ENCODE data around the gene TYMP.

TYMP gene, protein sequence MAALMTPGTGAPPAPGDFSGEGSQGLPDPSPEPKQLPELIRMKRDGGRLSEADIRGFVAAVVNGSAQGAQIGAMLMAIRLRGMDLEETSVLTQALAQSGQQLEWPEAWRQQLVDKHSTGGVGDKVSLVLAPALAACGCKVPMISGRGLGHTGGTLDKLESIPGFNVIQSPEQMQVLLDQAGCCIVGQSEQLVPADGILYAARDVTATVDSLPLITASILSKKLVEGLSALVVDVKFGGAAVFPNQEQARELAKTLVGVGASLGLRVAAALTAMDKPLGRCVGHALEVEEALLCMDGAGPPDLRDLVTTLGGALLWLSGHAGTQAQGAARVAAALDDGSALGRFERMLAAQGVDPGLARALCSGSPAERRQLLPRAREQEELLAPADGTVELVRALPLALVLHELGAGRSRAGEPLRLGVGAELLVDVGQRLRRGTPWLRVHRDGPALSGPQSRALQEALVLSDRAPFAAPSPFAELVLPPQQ

DNA sequence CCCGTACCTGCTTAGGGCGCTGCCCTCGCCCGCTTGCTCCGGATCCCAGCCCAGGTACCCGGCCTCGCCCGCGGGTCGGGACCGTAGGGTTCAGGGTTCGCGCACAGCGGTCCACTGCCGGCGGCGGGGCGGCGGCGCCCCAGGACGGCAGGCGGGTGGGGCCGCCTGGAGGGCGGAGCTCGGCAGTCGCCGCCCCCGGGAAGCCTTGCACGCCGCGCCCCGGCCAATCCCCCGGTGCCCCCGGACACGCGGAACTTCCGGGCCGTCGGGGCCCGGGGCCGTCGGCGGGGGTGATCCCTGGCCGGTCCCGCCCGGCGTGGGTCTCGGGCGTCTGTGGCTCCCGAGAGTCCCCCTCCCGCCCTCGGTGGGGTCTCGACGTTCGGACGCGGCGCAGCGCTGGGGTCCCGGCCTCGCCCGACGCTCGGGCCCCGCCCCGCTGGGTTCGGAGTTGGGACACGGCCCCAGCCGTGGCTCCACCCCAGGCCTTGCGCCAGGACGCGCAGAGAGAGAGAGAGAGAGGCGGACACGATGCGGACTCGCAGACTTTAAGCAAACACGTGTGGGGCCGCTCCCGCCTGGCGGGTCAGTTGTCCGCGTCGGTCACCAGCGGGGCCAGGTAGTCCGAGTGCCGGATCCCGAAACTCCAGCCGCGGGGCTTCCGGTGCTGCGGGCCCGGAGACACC, at the start of gene TYMP:
TYMP (minus strand) TSS at position 116 of the 683 bp plus-strand sequence. CDS start 303 bp downstream, outside the sequence.
- no peak for DNase-seq (ENCODE audit: low spot score)

DNA sequence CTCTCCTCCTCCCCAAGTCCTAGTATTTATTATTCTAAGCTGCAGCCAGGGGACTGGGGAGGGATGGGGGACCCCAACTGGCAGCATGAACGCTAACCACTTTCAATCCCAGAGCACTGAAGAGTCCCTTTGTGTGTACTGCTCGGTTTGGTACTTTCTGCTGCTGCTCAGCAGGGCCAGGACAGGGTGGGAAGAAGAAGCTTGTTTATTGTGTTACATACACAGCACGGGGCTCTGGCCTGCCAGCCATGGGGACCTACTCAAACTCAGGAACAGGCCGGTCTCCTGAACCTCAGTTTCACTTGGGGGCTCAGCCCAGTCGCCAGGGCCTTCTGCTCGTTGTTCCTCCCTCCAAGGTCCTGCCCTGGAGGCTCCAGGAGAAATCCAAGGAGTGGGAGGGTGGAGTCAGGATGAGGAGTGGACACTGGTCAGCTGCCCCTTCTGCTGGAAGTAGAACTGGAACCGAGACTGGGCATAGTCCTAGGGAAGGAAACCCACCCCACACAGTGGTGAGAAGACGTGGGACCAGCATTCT, 49.0 kb upstream of the TYMP start:
- no peak for DNase-seq (ENCODE audit: low spot score)

DNA sequence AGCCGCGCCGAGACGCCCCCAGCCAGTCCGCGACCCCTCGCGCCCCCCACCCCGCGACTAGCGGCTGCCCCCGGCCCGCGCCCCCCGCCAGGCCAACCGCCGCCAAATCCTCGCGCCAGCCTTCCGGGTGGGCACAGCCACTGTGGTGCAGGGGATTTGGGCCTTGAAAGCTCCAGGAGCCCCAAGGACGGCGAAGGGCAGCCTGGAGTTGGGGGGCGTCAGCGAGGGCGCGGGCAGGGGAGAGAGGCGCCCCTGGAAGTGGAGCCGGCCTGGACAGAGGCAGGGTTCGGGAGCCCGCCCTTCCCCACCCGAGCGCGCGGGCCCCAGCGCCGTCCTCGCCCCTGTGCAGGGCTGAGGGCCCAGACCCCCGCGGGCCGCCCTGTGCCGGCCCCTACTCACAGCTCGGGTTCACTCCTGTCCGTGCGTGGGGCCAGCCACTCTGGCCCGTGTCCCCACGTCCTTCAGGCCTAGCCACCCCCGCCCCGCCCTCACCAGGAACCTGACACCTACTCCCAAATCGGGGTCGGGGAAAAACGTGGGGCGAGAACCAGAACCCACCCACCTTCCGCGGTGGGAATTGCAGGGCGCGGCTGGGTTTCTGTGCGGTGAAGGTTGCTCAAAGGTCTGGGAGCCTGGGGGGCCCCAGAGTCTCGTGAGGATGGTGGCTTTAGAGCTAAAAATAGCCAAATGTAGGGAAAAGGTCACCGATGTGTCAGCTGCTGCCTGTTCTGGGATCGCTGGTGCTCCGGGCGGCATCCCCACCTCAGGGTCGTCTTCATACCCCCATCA, 48.4 kb upstream of the TYMP start, which contains the start of gene CPT1B:
CPT1B (minus strand) TSS at position 441 of the 789 bp plus-strand sequence. CDS start 512 bp downstream, outside the sequence.
- DNase-seq (ENCODE audit: low spot score) = no peak

DNA sequence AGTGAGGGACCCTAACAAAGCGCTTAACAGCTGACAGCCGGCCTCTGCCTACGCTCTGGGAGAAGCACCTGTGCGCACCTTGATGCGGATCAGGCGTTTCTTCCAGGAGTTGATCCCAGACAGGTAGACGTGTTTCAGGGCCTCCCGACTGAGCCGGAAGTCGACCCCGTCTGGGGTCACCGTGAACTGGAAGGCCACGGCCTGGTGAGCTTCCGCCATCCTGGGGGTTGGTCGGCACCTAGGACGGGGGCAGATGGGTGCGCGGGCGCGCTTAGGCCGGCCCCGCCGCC, 47.8 kb upstream of the TYMP start:
- no peak for DNase-seq (ENCODE audit: low spot score)

DNA sequence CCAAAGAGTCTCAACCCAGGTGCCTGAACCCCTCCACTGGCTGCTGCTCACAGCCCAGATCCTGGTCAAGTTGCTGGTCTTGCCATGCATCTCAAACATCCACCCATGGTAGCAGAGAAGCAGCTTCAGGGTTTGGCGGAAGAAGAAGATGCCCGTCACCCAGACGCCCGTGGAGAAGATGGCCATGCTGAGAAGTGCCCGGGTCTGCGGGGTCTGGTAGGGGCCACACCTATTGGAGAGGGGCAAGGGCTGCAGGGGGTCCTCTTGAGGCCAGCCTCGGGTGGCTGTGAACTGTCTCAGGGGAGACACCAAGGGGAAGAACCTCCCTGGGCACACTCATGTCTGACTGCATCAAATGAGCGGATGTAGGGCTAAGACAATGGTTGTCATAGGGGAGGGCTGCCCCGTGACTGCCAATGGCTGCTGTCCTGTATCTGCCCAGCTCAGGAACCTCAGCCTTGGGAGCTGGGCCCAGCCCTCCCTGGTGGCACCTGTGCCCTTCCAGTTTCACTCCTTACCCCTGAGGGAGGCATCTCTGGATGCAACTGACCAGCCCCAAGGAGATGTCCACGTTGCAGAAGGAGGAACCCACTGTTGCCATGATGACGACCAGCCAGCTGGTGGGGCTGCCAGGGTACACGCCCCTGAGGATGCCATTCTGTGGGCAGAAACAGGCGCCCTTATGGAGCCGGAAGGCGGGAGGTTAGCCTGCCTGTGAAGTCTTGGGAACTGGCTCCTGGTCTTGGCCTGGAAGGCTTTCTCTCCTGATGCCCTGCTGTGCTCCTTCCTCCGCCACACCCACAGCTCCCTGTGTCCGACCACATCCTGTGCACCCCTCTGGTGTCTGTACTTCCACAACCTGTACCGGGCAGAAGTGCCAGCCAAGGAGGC, 47.2 kb upstream of the TYMP start:
- no peak for DNase-seq (ENCODE audit: low spot score)

DNA sequence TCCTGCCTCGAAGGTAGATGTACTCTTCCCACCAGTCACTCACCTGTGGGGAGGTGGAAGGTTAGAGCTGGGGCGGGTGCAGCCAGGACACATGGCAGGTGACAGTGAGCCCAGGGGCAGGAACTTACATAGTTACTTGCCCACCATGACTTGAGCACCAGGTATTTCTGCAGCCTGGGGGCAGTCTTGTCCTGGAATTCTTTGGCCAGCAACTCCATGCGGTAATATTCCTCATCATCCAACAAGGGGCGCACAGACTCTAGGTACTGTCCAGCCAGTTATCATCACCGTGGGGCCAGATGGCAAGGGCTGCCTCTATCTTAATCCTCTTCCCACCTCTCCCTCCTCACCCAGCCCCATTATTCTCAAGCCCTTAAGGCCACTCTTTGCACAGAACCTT, 46.3 kb upstream of the TYMP start:
- DNase-seq (ENCODE audit: low spot score) = no peak

DNA sequence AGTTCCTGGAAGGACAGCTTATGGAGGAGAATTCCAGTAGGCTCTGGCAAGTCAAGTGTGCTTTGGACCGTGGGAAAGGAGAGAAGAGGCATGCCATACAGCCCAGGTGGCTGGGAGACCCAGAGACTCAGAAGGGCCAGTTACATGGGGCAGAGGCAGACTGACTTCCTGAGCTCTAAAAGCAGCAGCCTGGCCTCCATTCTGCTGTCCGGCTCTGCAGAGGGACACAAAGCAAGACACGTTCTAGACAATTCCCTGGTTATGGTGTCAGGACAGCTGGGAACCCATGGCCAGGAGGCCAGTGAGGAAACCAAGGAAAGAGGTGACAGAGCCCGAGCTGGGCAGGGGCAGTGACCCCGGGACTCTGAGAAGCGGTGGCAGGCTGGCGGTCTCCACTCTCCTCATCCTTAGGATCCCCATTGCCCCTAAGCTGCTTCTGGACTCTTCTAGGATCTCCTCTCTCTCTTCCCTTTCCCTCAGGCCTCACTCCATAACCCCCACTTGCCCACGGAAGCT, 45.7 kb upstream of the TYMP start:
- no peak for DNase-seq (ENCODE audit: low spot score)

DNA sequence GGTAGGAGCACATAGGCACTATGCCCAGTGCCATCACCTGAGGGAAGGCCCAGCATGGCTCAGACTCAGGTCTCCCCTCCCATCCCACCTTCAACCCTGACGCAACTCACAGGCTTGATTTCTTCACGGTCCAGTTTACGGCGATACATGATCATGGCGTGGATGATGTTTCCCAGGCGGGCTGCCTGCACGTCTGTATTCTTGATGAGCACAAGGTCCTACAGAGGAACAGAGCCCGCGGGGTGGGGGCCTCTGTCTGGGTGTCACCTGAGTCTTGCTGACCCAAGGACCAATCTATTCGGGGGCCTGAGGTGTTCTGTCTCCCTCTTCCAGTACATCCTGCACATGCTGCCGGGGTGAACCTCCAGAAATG, 44.6 kb upstream of the TYMP start:
- DNase-seq (ENCODE audit: low spot score) = no peak

DNA sequence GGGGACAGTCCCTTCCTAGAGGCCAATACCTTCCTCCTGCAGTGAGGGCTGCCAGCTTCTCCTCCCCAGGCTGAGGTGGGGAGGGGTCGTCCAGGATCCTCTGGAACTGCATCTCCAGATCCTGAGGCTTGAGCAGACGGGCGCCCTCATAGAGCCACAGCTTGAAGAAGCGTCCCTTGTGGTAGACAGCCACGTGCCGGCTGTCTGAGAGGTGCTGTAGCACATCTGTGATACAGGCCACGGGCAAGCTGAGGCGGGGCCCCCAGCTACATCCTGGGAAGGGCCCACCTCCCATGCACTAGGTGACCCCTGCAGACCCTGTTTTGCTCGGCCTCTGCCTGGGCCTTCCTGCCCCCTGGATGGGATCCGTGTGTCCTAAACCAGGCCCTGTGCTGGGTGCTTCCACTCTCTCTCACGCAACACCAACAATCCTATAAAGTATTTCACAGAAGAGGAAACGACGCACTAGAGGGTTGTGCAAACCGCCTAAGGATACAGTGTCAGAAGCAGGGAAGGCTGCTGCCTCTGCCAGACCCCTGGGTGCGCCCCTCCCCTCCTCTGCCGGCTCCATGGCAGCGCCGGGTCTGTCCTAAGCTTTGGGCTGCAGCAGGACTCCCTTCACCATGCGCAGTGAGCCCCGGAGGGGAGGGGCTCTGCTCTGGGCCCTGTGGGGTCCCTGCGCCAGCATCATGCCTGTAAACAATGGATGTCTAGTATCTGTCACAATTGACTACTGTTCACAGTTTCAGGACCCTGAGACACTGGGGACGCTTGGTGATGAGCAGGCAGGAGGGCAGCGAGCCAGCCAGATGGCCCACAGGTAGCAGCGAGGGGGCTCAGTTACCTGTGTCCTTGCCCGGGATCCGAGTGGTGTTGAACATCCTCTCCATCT, 43.9 kb upstream of the TYMP start:
- no peak for DNase-seq (ENCODE audit: low spot score)

DNA sequence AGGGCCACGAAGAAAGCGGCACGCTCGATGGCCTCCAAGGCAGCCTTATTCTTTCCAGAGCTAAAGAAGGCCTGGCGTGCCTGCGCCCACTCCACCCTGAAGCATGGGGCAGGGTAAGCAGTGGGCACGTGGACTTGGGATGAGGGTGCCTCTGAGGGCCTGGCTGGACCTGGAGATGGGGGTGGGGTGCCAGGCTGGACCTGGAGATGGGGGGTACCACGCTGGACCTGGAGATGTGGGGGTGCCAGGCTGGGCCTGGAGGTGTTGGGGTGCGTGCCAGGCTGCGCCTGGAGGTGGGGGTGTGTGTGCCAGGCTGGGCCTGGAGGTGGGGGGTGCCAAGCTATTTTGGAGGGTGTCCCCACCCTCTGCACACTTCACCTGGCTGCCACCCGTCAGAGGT, 43.2 kb upstream of the TYMP start:
- DNase-seq (ENCODE audit: low spot score) = no peak

DNA sequence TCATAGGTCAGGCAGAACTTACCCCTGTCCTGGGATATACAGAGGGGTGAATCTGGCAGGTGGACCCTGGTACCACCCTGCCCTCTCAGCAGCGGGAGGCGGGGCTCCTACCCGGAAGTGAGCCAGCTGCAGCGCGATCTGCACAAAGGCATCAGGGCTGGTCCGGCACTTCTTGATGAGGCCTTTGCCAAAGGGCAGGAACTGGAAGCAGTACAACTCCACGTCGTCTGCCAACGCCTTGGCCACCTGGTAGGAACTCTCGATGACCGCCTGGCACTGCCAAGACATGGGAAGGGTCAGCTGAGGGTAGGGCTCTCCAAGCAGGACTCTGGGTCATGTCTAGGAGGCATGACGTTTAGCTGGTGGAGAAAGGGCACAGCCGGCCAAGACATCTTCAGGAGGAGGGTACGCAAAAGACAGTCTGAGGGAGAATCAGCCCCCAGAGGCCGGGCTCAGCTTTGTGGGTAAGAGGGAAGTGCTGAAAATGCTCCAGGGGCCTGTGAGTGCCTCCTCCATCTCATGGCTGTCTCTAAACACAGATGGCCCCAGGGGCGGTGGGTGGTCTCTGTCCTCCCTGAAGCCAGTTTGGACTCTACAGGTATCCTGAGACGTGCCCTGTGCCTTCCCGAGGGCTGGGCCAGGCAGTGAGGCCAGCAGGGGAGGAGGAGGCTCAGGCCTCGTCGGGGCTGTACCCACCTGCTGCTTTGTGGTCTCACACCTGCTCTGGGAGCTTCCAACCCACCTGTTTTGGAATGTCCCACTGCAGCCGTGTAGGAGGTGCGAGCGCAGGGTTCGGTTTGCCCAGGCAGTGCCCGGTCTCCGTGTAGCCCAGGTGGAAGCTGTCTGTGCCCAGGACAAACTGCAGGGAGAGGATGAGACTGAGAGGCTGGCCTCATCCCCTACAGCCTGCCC, 41.7 kb upstream of the TYMP start:
- no peak for DNase-seq (ENCODE audit: low spot score)

DNA sequence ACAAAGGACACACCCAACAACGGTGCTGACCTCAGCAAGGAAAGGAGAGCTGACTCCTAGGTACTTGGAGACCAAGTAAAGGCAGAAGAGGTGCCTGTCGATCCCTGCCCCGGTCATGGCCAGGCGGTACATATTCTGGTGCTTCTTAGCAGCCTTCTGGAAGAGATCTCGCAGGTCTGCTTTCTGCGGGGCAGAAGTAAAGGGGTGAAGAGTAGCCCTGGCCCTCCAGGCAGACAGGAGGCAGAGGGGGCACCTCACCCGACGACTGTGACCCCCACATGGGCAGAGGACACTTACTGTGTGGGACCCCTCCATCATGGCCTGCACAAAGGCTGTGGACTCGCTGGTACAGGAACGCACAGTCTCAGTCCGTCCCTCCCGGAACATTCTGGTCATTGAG, 41.0 kb upstream of the TYMP start:
- DNase-seq (ENCODE audit: low spot score) = no peak

DNA sequence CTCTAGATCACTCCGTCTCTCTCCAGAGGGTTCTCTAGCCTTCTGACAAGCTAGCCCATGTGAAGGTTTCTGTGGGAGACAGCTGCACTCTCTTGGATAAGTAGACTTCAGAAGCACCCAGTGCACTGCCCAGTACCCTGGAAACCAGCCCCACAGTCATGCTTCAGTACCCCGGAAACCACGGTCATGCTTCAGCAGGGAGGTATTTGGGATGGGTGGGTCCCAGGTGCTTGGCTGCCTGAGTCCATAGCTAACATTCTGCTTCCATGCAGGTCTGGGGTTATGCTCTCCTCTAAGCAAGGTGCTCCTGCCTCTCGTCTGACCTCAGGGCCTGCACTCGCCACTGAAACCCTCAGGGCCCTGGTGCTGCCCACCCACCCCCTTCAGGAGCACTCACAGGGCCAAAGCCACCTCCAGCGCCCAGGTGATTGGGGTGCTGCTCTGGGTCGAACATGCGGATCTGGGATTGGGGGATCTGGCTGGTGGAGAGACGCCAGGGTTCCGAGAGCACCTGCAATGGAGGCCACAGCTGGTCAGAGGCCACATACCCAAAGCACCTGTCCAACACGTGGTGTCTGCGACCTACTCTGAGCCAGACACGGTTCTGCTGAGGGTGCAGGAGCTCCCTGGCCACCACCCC, 40.2 kb upstream of the TYMP start:
- no peak for DNase-seq (ENCODE audit: low spot score)

DNA sequence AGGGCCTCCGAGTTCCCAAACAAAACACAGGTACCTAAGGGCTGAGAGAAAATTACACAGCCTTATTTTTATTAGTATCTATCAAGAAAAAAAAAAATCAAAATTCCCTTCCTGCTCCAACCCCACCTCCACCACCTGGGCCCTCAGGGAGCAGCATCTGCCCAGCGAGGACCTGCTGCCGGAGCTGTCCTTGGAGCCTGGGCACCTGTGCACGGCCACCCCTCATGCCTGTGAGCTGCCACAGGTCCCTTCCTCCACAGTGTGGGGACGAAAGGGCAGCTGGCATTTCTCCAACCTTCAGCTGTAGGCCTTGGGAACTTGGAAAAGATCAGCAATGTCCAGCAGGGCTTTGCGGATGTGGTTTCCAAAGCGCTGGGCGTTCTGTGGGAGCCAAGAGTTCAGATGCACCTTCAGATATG, 39.2 kb upstream of the TYMP start:
- no peak for DNase-seq (ENCODE audit: low spot score)

DNA sequence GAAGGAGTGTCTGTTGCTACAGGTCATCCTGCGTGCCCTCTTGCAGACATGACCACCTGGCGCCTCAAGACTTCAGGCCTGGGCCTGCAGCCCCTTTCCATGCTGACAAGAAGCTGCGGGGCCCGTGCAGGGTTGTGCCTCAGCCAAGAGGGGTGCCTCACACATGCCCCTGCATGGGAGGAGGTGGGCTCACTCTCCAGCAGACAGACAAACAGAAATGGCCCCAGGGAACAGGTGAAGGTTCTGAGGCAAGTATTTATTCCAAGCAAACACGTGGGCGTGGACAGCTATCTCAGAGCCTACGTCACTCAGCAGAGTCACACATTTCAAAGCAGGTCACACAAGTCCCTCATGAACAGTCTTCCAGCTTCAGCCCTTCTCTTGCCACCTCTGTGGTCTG, 38.8 kb upstream of the TYMP start:
- DNase-seq (ENCODE audit: low spot score) = no peak

DNA sequence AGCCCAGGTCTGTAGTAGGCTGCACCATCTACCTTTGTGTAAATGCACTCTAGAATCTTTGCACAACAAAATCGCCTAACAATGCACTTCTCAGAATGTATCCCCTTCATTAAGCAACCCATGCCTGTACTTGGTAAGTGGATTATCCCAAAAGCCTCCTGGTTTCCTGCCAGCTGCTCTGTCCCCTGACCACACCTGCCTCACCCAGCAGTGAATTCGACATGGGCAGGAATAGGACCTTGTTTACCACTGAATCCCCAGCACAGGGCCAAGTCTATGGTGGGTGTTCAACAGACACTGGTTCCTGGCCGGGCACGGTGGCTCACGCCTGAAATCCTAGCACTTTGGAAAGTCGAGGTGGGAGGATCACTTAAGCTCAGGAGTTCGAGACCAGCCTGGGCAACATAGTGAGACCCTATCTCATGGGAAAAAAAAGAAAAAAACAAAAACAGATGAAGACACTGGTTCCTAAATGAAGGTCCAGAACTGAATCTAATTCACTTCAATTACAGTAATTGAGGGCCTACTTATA, 38.0 kb upstream of the TYMP start:
- no peak for DNase-seq (ENCODE audit: low spot score)

DNA sequence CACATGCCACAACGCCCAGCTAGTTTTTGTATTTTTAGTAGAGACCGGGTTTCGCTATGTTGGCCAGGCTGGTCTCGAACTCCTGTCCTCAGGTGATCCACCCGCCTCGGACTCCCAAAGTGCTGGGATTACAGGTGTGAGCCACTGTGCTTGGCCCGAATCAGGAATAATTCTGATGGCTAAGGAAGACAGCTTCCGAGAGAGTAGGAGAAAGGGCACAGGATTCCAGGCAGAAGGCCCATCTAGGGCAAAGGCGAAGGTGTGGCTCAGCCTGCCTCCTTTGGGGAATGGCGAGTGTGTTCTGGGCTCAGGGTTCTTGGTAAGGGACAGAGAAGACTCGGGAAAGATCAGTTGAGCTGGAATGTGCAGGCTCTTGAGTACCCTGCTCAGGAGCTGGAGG, 34.5 kb upstream of the TYMP start:
- DNase-seq (ENCODE audit: low spot score) = no peak

DNA sequence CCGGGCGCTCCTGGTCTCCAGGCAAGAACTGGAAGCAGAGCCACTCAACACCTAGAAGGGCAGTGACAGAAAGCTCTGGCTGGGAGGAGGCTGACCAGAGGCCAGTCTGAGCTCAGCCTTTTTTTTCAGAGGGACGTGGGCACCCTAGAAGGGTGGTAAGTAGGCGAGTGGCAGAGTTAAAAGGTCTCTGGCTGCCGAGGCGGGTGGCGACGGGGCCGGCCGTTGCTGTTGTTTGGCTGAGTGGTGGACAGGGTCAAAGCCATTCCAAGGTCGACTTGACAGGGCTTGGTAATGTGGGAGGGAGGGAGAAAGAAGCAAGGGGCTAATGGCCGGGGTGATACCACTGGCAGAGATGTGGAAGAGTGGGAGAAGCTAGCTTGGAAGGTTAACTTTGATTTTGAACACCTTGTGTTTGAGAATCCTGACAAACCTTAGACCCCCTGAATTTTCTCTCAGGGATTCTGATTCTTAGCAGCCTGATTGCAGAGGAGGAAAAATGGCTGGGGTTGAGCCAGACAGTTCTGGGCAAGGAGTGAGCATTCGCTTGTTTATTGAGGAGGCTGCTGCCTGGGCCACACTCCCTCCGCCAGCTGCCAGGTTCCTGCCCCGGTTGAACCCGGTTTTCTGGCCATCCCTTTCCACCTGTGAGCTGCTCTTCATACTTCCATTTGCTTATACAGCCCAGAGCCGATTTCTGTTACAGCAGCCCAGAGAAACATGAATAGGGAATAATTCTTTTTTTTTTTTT, 33.8 kb upstream of the TYMP start:
- peak; percentile 26 for DNase-seq (ENCODE audit: low spot score)

All from globus pallidus (tissue), 1 donor.